HG03558 (cell line): Measurements from ENCODE around the gene RFX2.
"Not testable (repeated sequence)": the region's sequence is repeated elsewhere in the genome, so short reads cannot be mapped to it uniquely, and the experiment has no call there.

ENCODE experiments used
- ATAC-seq: cut with Tn5 transposase; IDR thresholded peaks from one replicate; pipeline ENCODE4 v1.9.1; 2021; ENCODE audit warnings: moderate number of reproducible peaks; ENCODE audit not compliant: unreplicated experiment; ENCODE audit errors: extremely low read depth

The RFX2 gene

DNA sequence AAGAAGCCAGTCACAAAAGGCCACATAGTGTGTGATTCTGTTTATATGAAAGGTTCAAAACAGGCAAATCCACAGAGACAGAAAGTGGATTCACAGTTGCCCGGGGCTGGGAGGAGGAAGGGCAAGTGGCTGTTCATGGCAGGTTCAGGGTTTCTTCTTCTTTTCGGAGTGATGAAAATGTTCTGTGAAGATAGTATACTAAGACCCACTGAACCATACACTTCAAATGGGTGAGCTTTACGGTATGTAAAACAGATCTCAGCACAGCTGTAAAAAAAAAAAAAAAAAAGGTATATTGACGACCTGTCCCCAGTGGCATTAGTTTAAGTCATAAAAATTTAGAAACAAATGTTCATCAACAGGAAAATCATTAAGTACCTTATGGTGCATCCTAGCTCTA lies 32.2 kb downstream of the RFX2 start:
- ATAC-seq, result no peak

DNA sequence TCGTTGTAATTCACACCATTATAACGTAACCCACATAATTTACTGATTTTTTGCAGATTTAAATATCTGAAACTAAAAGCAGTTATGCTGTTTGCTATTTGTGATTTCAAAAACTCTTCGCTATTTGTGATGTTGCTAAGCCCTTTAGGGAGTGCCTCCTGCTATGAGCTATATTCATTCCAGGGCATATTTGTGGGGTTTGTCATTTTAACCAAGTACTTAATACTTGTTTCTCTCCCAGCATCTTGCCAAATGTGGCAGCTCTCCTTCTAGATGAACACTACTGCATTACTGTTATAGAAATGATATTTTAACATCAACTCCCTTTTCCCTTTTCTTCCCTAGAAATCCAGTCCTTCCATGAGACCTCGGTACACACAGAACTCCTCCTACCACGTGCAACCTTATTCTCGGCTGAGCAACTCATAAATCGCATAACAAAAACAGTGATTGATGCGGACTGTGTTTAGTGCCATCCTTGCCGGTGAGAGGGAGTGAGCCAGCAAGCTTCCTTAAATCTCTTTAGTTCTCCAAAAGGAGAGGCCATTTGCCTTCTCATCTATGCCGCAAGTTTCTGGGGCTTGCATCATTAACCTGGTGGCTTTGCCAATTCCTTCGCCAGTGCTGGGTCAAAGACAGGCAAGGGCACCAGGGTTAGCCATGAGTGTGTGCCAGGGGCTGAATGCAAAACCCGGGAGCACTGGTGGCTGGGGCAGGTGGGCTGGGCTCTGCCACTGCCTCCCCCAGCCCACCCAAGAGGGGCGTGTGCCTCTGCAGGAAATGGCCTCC lies 33.4 kb downstream of the RFX2 start:
- no peak for ATAC-seq

DNA sequence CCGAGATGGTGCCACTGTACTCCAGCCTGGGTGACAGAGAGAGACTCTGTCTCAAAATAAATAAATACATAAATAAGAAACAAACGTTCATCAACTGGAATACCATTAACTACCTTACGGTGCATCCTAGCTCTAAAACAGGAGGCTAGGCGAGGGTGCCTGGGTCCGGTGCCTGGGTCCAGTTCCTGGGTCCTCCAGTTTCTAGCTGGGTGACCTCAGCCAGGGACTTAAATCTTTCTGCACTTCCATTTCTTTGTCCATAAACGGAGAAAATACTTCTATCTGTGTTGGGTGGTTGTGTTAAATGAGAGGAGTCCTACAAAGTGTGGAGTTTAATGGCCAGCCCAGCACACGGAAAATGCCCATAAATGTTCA lies 34.0 kb downstream of the RFX2 start:
- ATAC-seq, result no peak

DNA sequence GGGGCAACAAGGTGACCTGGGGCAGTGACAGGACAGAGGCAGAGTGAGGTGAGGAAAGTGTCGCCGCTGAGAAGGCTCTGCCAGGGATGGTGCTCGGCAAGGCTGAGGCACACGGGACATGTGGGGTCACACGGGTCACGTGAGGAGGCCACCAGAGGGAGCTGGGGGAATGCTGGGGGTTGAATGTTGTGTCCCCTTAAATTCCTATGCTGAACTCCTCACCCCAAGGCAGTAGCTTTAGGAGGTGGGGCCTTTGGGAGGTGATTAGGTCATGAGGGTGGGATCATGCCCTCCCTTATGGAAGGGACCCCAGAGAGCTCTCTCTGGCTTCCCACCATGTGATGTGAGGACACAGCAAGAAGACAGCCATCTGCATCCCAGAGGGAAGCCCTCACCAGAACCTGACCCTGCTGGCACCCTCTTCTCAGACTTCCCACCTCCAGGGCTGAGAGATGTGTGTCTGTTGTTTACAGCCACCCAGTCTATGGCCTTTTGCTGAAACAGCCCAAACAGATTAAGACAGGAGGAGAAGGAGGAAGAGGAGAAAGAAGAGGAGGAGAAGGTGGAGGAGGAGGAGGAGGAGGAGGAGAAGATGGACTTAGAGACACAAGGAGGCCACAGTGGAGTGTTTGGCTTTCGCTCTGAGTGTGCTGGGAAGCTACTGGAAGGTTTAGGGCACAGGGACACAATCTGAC lies 35.4 kb downstream of the RFX2 start:
- ATAC-seq, result no peak

DNA sequence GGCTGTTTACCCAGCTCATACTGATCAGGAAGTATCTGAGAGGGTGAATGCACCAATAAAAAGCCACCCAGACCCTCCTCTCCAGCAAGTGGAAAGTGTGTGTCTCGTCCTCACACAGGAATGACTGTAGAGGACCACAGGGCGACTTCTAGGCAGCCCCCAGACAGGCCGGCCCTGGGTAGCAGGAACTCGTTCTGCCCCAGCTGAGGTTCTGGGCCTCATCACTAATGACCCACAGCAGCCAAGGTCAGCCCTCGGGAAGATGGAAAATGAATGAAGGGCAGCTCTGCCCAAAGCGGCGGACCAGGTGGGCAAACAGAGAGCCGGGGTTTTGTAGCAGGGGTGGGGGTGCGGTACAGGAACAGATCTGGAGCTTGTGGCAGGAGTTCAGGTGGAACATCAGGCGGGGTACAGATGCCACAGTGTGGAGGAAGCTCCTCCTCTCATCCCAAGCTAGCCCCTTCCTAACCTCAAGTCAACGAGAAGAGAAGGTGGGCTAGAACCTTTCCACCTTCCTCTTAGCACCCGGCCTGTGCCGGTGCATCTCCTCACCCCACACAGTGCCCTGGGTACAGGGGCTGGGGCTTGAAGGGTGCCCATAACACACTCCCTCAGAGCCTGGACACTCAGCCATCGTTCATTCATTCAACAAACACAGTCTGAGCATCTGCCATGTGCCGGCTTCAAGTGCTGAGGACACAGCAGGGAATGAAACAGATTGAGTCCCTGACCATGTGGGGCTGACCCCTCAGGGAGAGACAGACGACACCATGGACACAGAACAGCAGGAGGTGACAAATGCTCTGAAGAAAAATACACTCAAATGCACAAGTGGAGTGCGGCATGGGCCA lies 36.2 kb downstream of the RFX2 start:
- ATAC-seq, result no peak

DNA sequence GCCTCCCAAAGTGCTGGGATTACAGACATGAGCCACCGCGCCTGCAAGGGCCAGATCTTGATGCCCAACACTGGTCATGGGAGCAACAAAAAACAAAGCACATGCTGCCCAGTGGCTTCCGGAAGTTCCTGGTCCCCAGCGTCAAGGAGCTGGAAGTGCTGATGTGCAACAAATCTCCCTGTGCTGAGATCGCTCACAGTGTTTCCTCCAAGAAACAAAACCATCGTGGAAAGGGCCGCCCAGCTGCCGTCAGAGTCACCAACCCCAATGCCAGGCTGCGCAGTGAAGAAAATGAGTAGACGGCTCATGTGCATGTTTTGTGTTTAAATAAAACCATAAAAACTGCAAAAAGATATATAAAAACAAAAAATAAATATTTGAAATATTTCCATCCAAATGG lies 37.1 kb downstream of the RFX2 start:
- ATAC-seq, result not testable (repeated sequence)

DNA sequence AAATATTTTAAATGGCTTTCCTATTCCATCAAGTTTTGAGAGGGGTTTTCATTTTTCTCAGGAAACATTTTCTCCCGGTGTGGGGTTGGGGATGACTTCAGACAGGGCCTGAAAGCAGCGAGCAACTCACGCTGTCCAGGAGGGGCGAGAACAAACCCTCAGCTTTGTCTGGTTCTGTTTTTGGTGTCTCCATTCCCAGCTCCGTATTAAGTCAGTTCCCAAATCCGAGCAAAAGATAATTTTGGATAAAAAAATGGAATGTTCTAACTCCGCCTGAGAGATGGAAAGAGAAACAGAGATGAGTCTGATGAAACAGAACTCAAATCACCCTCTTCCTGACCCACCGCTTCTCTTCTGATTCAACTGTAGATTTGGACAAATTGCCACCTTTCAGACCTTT lies 38.4 kb downstream of the RFX2 start:
- no peak for ATAC-seq

DNA sequence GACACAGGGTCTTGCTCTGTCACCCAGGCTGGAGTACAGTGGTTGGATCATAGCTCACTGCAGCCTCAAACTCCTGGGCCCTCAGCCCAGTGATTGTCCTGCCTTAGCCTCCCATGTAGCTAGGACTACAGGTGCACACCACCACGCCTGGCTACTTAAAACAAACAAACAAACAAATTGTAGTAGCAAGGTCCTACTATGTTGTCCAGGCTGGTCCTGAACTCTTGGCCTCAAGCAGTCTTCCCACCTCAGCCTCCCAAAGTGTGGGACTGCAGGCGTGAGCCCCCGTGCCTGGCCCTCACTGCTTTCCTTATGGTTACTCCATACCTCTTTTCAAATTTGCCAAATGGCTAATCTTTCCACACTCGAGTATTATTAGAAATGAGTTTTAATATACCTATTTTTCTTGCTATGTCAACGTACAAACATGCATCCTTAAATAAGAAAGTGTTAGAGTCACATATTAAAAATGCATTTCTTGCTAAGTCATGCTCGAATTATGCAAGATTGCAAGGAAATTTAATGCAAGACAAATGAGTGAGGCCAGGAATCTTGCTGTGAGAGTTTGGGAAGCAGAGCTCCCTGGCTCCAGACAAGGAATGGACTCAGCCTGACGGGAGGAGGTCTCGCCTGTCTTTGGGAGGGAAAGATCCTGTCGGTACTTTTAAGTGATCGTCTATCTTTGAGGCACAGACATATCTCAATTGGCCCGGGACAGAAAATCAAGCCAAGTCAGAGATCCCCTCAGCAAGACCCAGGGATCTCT lies 39.4 kb downstream of the RFX2 start:
- ATAC-seq, result no peak

DNA sequence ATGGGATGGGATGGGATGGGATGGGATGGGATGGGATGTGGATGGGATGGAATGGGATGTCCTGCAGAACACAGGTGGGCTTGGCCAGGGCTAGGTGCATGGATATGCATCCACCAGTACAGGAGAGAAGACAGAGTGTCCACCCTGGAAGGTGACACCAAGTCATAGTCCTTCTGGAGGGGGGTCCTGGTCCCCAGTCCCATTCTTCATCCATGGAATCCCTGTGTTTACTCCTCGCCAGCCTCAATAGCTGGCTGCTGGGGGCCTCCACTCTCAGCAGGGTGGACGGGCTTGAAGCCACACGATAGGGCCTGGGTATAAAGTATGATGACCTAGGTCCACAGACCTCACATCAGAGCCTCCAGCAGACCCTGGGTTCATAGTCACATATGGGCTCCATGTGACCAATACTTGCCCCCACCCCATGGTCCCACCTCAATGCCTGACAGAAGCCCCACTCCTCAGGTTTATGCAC lies 40.1 kb downstream of the RFX2 start:
- ATAC-seq, result no peak

DNA sequence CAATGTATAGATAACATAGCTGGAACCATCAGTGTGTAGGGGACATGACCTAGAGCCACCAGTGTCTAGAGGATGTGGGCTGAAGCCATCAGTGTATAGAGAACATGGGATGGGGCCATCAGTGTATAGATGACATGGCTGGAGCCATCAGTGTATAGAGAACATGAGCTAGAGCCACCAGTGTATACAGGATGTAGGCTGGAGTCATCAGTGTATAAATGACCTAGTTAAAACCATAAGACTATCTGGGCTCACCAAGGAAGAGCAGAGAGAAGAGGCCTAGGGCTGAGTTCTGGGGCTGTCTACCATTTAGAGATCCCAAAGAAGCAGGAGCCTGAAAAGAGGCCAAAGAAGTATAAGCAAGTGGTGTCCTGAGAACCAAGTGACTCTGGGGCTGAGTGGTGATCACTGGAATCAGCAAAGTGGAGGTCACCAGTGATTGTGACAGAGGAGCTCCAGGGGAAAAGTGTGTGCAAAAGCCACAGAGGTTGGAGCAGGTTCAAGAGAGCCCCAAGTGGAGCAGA lies 41.0 kb downstream of the RFX2 start:
- no peak for ATAC-seq

DNA sequence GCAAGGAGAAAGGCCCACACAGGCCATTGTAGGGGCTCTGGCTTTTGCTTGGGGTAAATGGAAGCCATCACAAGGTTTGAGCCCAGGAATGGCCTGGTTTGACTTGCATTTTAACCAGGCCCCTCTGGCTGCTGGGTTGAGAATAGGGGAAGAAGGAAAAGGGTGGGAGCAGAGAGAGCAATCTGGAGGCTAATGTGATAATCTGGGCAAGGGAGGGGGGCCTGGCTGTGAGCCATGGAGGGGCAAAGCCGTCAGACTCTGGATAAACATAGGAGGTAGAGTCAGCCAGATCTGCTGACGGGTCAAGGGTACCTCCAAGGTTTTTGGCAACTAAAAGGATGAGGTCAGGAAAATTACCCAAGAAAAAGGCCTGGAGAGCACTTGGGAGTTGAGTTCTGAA lies 41.6 kb downstream of the RFX2 start:
- no peak for ATAC-seq

DNA sequence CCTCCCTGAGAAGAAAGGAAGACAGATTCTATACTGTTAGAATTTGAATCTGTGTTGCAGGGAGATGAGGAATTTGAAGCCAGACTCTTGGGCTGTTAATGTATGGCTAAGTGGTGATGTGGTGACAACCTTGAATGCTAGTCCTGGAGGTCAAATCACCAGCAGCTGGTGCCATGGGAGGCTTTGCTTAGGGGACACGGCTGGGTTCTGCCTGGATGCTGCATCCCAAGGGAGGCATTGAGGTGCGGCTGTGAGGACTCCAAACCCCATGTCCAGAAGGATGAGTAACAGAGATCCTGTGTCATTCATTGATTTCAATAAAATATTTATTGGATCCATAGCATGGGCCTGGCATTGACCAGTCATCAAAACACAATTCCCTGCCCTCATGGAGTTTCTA lies 42.3 kb downstream of the RFX2 start:
- no peak for ATAC-seq

DNA sequence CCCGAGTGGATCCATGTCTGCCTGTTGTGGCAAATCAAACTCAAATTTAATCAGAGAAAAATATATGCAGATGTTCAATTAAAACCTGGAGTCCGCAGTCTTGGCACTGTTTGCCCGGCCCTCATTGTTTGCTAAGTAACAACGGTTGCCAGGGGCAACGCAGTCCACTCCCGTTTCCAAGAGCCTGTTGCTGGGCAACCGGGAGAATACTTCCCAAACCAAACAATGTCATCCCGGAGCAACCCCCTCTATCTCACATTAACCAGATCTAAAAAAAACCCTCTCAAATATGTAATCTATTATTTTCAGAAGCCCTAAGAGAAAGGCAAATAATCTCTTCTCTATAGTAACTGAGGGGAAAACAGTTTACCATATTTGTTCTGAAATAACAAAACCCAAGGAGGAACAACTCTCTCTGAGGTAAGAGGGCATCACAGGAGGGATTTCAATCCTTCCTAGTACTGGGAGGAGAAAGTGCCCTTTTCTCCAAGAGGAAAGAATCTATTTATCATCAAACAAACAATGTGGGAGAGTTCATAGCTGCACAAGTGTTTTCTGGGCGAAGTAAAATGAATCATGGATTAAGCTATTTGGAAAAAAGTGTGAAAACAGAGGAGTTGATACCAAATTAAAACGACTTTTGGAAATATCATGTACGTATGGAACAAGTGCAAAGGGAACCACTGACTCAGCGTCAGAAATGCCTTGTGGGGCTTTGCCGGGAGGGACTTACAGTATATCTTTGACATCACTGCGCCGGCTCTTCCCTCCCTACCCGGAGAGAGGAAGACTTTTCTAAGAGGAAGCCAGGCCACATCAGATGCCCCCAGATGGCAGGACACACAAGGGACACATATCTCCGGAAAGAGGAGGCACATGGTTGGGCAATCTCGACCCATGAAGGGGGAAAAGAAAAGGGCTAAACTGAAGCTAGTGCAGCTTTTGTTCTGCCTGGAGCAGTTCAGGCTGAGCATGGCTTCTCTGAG lies 43.3 kb downstream of the RFX2 start:
- ATAC-seq, result no peak

DNA sequence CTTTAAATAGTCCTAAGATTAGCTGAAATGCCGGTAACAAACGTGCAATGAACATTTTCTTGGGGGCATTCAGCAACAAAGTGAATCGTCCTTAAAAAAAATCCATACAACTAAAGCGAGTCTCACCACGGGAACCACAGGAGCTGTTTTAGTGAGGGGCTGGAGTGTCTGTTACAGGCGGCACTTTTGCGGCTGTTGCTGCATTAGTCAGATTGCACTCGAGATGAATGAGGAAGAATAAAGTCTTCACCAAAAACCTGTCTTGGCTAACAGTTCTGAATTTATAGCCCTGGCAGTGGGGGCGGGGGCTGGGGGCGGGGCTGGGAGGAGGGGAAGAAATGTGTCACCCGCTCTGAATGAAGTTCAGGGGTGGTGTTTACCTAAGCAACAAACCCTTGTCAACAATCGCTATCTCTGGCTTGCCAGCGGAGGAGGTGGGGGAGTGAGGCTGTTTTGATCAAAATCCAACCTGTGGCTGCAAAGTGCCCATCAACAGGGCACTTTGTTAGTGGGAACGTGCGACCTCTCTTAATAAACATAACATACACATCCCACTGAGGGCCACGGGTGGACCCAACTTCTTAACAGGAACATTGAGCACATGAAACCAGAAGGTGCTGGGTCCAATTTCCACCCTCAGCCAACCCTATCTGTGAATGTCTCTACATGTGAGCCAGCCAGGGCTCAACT lies 44.5 kb downstream of the RFX2 start:
- ATAC-seq, result no peak

DNA sequence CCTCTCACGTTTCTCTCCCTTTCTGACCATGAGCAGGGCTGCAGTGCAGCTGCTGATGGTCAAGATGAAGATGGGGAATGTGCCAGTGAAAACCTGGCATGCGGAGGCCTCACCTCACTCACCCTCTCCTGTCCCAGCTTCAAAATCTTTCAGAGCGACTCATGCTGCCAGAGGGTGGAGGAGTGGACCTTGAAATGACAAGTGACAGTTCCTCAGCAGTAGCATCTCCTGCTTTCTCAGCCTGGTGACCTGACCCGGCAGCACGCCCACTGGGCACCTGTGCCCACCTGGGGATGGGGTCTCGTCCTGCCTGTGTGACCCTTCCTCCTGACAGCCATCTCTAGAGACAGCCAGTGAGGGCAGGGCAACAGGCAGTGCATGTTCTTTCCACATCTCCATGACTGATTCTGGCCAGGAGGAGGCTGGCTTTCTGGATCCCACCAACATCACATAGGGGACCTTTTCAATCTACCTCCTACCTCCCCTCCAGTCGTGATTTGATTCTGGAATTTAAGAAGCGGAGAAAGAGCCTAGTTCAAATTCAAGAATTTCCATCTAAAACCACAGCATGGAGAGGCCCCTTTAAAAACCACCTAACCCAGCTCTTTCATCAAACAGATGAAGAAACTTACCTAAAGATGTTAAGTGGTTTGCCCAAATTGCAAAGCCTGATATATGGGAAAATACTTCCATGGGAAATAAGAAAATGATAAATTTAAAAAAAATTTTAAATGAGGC lies 45.8 kb downstream of the RFX2 start:
- ATAC-seq, result no peak

DNA sequence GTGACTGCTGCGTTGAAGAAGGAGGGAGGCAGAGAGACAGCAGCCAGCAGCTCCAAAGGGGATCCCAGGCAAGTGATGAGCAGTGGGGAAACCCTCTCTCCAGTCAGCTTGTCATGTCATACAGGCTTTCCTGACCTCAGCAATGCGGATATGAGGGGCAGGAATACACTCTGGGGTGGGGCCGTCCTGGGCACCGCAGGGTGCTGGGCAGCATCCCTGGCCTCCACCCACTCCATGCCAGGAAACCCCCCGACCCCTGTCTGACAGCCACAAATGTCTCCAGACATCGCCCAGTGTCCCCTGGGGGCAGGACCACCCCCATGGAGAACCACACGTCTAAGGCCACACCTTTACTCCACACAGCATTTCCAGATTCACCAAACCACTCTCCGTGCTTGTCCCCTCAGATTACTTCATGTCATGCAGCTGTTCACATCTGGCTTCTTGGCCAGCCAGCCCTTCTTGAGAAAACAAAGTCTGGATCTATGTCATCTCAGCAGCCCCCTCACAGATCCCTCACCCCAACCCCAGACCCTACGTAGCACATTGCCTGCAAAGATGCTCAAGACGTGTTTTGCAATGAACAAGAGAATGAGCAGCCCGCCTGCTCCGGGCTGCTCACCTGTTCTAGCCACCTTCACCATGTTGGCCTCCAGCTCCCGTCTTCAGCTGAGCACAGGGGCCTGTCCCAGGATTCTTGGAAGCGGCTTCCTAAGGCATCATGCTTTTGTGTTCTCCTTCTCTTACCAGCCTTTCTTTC lies 46.5 kb downstream of the RFX2 start:
- no peak for ATAC-seq
